Adrenal gland (tissue), 19 donors: ENCODE measurements around the gene C3. TPM values are rescaled to one million over a fixed set of nuclear protein-coding genes. Genes with fewer than 3 reads are reported as not detected.

Source experiments
- DNase-seq, 7 donors: peaks; one replicate each; pipeline ENCODE4 v3.0.0-alpha.2; 2019 to 2020
- H3K27ac ChIP-seq, 5 donors: fragments of 200-600 bp; sonication (generic) in 4 of 5; 1 replicate in 3 of 5; 2 replicates in 2 of 5; pipeline versions ENCODE4 v1.5.1 to v1.8.0; 2016 to 2020; ENCODE audit warnings: mild to moderate bottlenecking in 1 of 5
- H3K27me3 ChIP-seq: fragments of 200-600 bp; 2 replicates; pipeline ENCODE4 v1.8.0; 2021
- H3K36me3 ChIP-seq, 2 donors: fragments of 200-600 bp; replicated peaks in 1 of 2; 1 replicate in 1 of 2; 2 replicates in 1 of 2; pipeline versions ENCODE4 v1.5.1 to v1.8.0; 2018 to 2022
- H3K4me1 ChIP-seq, 2 donors: fragments of 200-600 bp; replicated peaks in 1 of 2; 1 replicate in 1 of 2; 2 replicates in 1 of 2; pipeline versions ENCODE4 v1.5.1 to v1.8.0; 2018 to 2021
- H3K4me3 ChIP-seq, 4 donors: fragments of 200-600 bp; sonication (generic) in 3 of 4; one replicate each; pipeline ENCODE4 v1.5.1; 2016 to 2018
- H3K9me3 ChIP-seq, 3 donors: fragments of 200-600 bp; sonication (generic) in 1 of 3; replicated peaks in 1 of 3; 1 replicate in 2 of 3; 2 replicates in 1 of 3; pipeline versions ENCODE4 v1.5.1 to v1.8.0; 2016 to 2021
- CTCF ChIP-seq, 6 experiments: fragments of 450-650 bp in 4 of 6; fragments of 200-600 bp in 2 of 6; sonication (generic) in 1 of 6; IDR thresholded peaks; 1 replicate in 5 of 6; 2 replicates in 1 of 6; pipeline versions ENCODE4 v1.5.1 to v1.8.0; 2016 to 2021; ENCODE audit warnings: antibody characterized with exemption in 6 of 6, mild to moderate bottlenecking in 2 of 6, moderate library complexity in 1 of 6
- POLR2A ChIP-seq, 2 donors: fragments of 450-650 bp; IDR thresholded peaks; one replicate each; pipeline ENCODE4 v1.6.1; 2017; ENCODE audit warnings: antibody characterized with exemption in 2 of 2, mild to moderate bottlenecking in 2 of 2, moderate library complexity in 1 of 2
- WGBS, 4 donors: extraction: QIAGEN DNeasy Blood & Tissue Kit in 2 of 4; methylation state at CpG; one replicate each; pipeline versions ENCODE4 v1.1.5 to v1.1.7; 2013 to 2017; 5-methylcytosine and 5-hydroxymethylcytosine counted together
- intact Hi-C, 2 donors: fragments of 100-400 bp; cut with DNase I; formaldehyde crosslinking; loops; one replicate each; pipeline versions ENCODE4 v1.14.1 to v1.15.0; 2022 to 2023
- long read RNA-seq, 10 donors: library from polyadenylated mRNA in 3 of 10; unstranded in 2 of 10; stranded (forward) in 1 of 10; transcript quantifications; one replicate each; pipeline ENCODE4 v2.0.0 and lab custom pipeline, GENCODE V29; 2021 to 2026
- polyA plus RNA-seq, 3 donors: library from polyadenylated mRNA; stranded (reverse); fragments of 200-250 nt in 2 of 3; fragments of 350-450 nt in 1 of 3; fragmentation: Illumina TruSeq in 1 of 3; extraction: RNeasy Lipid Tissue Mini Kit (QIAGEN cat#74804) in 1 of 3; gene quantifications; one replicate each; pipeline ENCODE4 v1.2.3, GENCODE V29; 2013 to 2014
- total RNA-seq, 9 donors: library from RNA; depleted of rRNA in 4 of 9; stranded (reverse); fragments of >200 nt in 4 of 9; fragments of 120-200 nt in 1 of 9; fragmentation: NEBNext Ultra II Directional in 1 of 9; extraction: Animal tissue kit (Norgen Biotek cat#: 25700) in 1 of 9; gene quantifications; one replicate each; pipeline versions ENCODE4 v1.1.0 to v1.2.4, GENCODE V29; 2013 to 2023
- donor health status: healthy with polysubstance abuse.
- donor health status: Bipolar disorder and iron deficiency.
- donor health status: DM: yes; HTN: yes; CAD: no.
- donor health status: DM: no; HTN: no; CAD: no.
- donor health status: DM: no; HTN: no; CAD: no.
- donor health status: DM: yes; HTN: yes; CAD: no.

The C3 gene
- total RNA-seq, result 1,000 to 10,000 TPM in 8 of 9 donors, 1 to 10 TPM in 1; 2.4 to 5,179 (median 2,017) TPM
- polyA plus RNA-seq, result 1,000 to 10,000 TPM; 1,199 to 4,143 (median 3,889) TPM
- long read RNA-seq, donor 1, result 0 reads
- long read RNA-seq, donor 2, partial matches to known transcripts, result 0 of 1 reads
- long read RNA-seq, donor 2, other reads (novel, unspliced or antisense), result 0 of 1 reads
- long read RNA-seq, donor 3, result 0 reads
- long read RNA-seq, donor 4, full-length matches to known transcripts, result 15 of 130 reads
- long read RNA-seq, donor 4, partial matches to known transcripts, result 105 of 130 reads
- long read RNA-seq, donor 4, other reads (novel, unspliced or antisense), result 10 of 130 reads
- long read RNA-seq, donor 5, full-length matches to known transcripts, result 313 of 1,309 reads
- long read RNA-seq, donor 5, partial matches to known transcripts, result 907 of 1,309 reads
- long read RNA-seq, donor 5, other reads (novel, unspliced or antisense), result 89 of 1,309 reads
- long read RNA-seq, donor 6, full-length matches to known transcripts, result 16 of 144 reads
- long read RNA-seq, donor 6, partial matches to known transcripts, result 120 of 144 reads
- long read RNA-seq, donor 6, other reads (novel, unspliced or antisense), result 8 of 144 reads
- long read RNA-seq, donor 7, partial matches to known transcripts, result 0 of 1 reads
- long read RNA-seq, donor 7, other reads (novel, unspliced or antisense), result 0 of 1 reads
- long read RNA-seq, donor 8, partial matches to known transcripts, result 5 of 6 reads
- long read RNA-seq, donor 8, other reads (novel, unspliced or antisense), result 0 of 6 reads
- long read RNA-seq, donor 9, result 0 reads
- long read RNA-seq, donor 10, result 0 reads

- intact Hi-C loops, result no loop called here
- Histone ChIP-seq H3K9me3 (no peaks in the 10 kb centered on the region), H3K4me3 (peak within 1 kb of the TSS in 3 of 4 donors; percentile 10 to 58 (median 33)), H3K4me1 (peaks cover 44 to 50% of the 10 kb centered on the region in 2 donors), H3K27me3 (no peaks in the 10 kb centered on the region), H3K36me3 (peaks cover 0 to 18% of the 10 kb centered on the region in 2 donors), H3K27ac (peak within 1 kb of the TSS; percentile 65 to 84 (median 72))
- peak; percentile 77 to 97 (median 92) for DNase-seq
- 17 to 43% (median 27%) methylated on average over 4 of the region's 4 CpGs for WGBS, 4 donors
- TF ChIP-seq POLR2A (IDR thresholded peaks at IDR 0.05) (peak; percentile 82 to 89), CTCF (IDR thresholded peaks at IDR 0.05) (no peak)
Observed at GRCh38 chr19:6720369-6721137, at the start of gene C3. Gene C3 (minus strand): TSS chr19:6720650. CDS start chr19:6720589, 61 bp downstream.

GRCh38 chr19:6769006-6769619 is 48.7 kb upstream of the C3 start:
- DNase-seq, result no peak
- Histone ChIP-seq H3K4me1 (peaks cover 6 to 11% of the 10 kb centered on the region in 2 donors), H3K36me3 (no peaks in the 10 kb centered on the region), H3K4me3 (no peak overlapping the region), H3K27ac (no peak overlapping the region), H3K9me3 (no peaks in the 10 kb centered on the region), H3K27me3 (no peaks in the 10 kb centered on the region)
- 53 to 63% (median 59%) methylated on average over 10 to 11 of the region's 11 CpGs for WGBS, 4 donors
- no peak for TF ChIP-seq POLR2A (IDR thresholded peaks at IDR 0.05)
- TF ChIP-seq CTCF (IDR thresholded peaks at IDR 0.05), result peak; percentile 15 to 35 (median 26)
- intact Hi-C loops, result no loop called here

- intact Hi-C loops, result no loop called here
- Histone ChIP-seq H3K4me1 (peaks cover 6 to 11% of the 10 kb centered on the region in 2 donors), H3K27ac (no peak overlapping the region), H3K4me3 (no peak overlapping the region), H3K27me3 (no peaks in the 10 kb centered on the region), H3K9me3 (no peaks in the 10 kb centered on the region), H3K36me3 (no peaks in the 10 kb centered on the region)
- no peak for DNase-seq
- TF ChIP-seq POLR2A (IDR thresholded peaks at IDR 0.05) (no peak), CTCF (IDR thresholded peaks at IDR 0.05) (no peak)
- WGBS, 4 donors, result 61 to 73% (median 70%) methylated on average over 8 of the region's 8 CpGs
Observed at GRCh38 chr19:6768236-6768785, 47.9 kb upstream of the C3 start.
